H1 (cell line): ENCODE results near the gene ASTN1. TPM values are rescaled to one million over a fixed set of nuclear protein-coding genes. Genes with fewer than 3 reads are reported as not detected.

Experiments
- CTCF ChIA-PET: fragments of 300-600 bp; sonication (Branson Sonifier 250); formaldehyde crosslinking; loops from one replicate; lab custom pipeline; 2021; ENCODE audit not compliant: partially characterized antibody; lab: Charles Lee
- POLR2A ChIA-PET: fragments of 300-600 bp; sonication (Branson Sonifier 250); formaldehyde crosslinking; loops from one replicate; lab custom pipeline; 2021; ENCODE audit warnings: inconsistent platforms; ENCODE audit not compliant: partially characterized antibody; lab: Charles Lee
- DNase-seq, 2 experiments: peaks; one replicate each; pipeline versions ENCODE4 v3.0.0 to v3.0.0-alpha.2; 2010 to 2022; ENCODE audit warnings: low spot score in 2 of 2, low read depth in 1 of 2, mixed read lengths in 1 of 2
- FAIRE-seq: peaks from 2 replicates; lab custom pipeline; 2011; peaks lifted over from hg19 to GRCh38; lab: Jason Lieb, UNC
- H2AFZ ChIP-seq: 2 replicates; pipeline ENCODE4 v1.8.1; 2012; ENCODE audit warnings: low read length, inconsistent platforms
- H2AK5ac ChIP-seq: 2 replicates; pipeline ENCODE4 v1.6.1; 2013; ENCODE audit warnings: low read depth, low read length
- H2BK120ac ChIP-seq: replicated peaks from 2 replicates; pipeline ENCODE3; 2013; ENCODE audit warnings: low read depth, low read length, inconsistent platforms
- H2BK12ac ChIP-seq: 2 replicates; pipeline ENCODE4 v1.6.1; 2013; ENCODE audit warnings: low read depth, low read length
- H2BK15ac ChIP-seq: 2 replicates; pipeline ENCODE4 v1.6.1; 2013; ENCODE audit warnings: low read length
- H2BK20ac ChIP-seq: 2 replicates; pipeline ENCODE4 v1.6.1; 2013; ENCODE audit warnings: low read length
- H2BK5ac ChIP-seq: 2 replicates; pipeline ENCODE4 v1.6.1; 2013; ENCODE audit warnings: low read depth, low read length
- H3K14ac ChIP-seq: 2 replicates; pipeline ENCODE4 v1.6.1; 2013; ENCODE audit warnings: inconsistent platforms; ENCODE audit not compliant: insufficient read length
- H3K18ac ChIP-seq: 2 replicates; pipeline ENCODE4 v1.6.1; 2013; ENCODE audit warnings: low read length; ENCODE audit errors: extremely low read depth
- H3K23ac ChIP-seq: 2 replicates; pipeline ENCODE4 v1.6.1; 2013; ENCODE audit warnings: inconsistent platforms; ENCODE audit not compliant: insufficient read length
- H3K23me2 ChIP-seq: 2 replicates; pipeline ENCODE4 v1.6.1; 2013; ENCODE audit warnings: low read depth, low read length
- H3K27ac ChIP-seq: 2 replicates; pipeline ENCODE4 v1.6.1; 2011; ENCODE audit warnings: low read depth, low read length, inconsistent platforms
- H3K27me3 ChIP-seq, 4 experiments: replicated peaks in 1 of 4; 1 replicate in 1 of 4; 2 replicates in 3 of 4; pipeline versions ENCODE4 v1.6.1 to v1.8.1; 2011 to 2013; ENCODE audit warnings: low read length in 3 of 4, mild to moderate bottlenecking in 3 of 4, inconsistent platforms in 2 of 4, mixed read lengths in 2 of 4, moderate library complexity in 1 of 4; ENCODE audit not compliant: control insufficient read depth in 3 of 4, insufficient read depth in 3 of 4; ENCODE audit errors: extremely low read depth in 1 of 4
- H3K36me3 ChIP-seq, 4 experiments: 2 replicates each; pipeline versions ENCODE4 v1.6.1 to v1.8.1; 2011 to 2013; ENCODE audit warnings: mild to moderate bottlenecking in 4 of 4, low read length in 3 of 4, moderate library complexity in 2 of 4, control low read depth in 1 of 4, inconsistent platforms in 1 of 4; ENCODE audit not compliant: insufficient read depth in 4 of 4, control insufficient read depth in 2 of 4
- H3K4ac ChIP-seq: replicated peaks from 2 replicates; pipeline ENCODE3; 2013; ENCODE audit warnings: low read length, low read depth, mixed read lengths, inconsistent platforms; ENCODE audit not compliant: insufficient read length
- H3K4me1 ChIP-seq, 4 experiments: replicated peaks in 1 of 4; 1 replicate in 1 of 4; 2 replicates in 3 of 4; pipeline versions ENCODE4 v1.6.1 to v1.8.1; 2011 to 2013; ENCODE audit warnings: low read length in 3 of 4, inconsistent platforms in 2 of 4, mixed read lengths in 1 of 4; ENCODE audit not compliant: insufficient read depth in 4 of 4, control insufficient read depth in 3 of 4
- H3K4me2 ChIP-seq, 2 experiments: 2 replicates each; pipeline versions ENCODE4 v1.6.1 to v1.8.1; 2011 to 2013; ENCODE audit warnings: low read depth in 2 of 2, low read length in 2 of 2, control low read depth in 1 of 2, inconsistent platforms in 1 of 2, mild to moderate bottlenecking in 1 of 2; ENCODE audit not compliant: insufficient read depth in 1 of 2
- H3K4me3 ChIP-seq, 4 experiments: fragments of 200-600, 300-600 bp in 1 of 4; sonication (generic), shearing (Covaris generic), sonication (Bioruptor Twin) in 1 of 4; 2 replicates each; pipeline versions ENCODE4 v1.5.1 to v1.8.1; 2011 to 2016; ENCODE audit warnings: low read length in 4 of 4, low read depth in 3 of 4, control low read depth in 2 of 4, inconsistent platforms in 2 of 4, mild to moderate bottlenecking in 2 of 4, mixed read lengths in 1 of 4, moderate library complexity in 1 of 4; ENCODE audit not compliant: insufficient read depth in 2 of 4; ENCODE audit errors: extremely low read depth in 1 of 4
- H3K56ac ChIP-seq: replicated peaks from 2 replicates; pipeline ENCODE3; 2013; ENCODE audit warnings: low read depth, mild to moderate bottlenecking, mixed read lengths, low read length, inconsistent platforms; ENCODE audit not compliant: insufficient read length
- H3K79me1 ChIP-seq: 2 replicates; pipeline ENCODE4 v1.6.1; 2013; ENCODE audit warnings: low read depth, low read length, control low read depth
- H3K79me2 ChIP-seq, 2 experiments: 2 replicates each; pipeline versions ENCODE4 v1.6.1 to v1.8.1; 2012 to 2013; ENCODE audit warnings: low read length in 2 of 2, mild to moderate bottlenecking in 2 of 2, inconsistent platforms in 1 of 2; ENCODE audit not compliant: insufficient read depth in 2 of 2, control insufficient read depth in 1 of 2
- H3K9ac ChIP-seq, 4 experiments: replicated peaks in 1 of 4; 1 replicate in 1 of 4; 2 replicates in 3 of 4; pipeline versions ENCODE4 v1.6.1 to v1.8.1; 2011 to 2013; ENCODE audit warnings: low read depth in 3 of 4, low read length in 3 of 4, control low read depth in 2 of 4, mild to moderate bottlenecking in 2 of 4, moderate library complexity in 2 of 4, inconsistent platforms in 1 of 4; ENCODE audit errors: extremely low read depth in 1 of 4
- H3K9me3 ChIP-seq, 2 experiments: 2 replicates each; pipeline versions ENCODE4 v1.6.1 to v1.8.1; 2012 to 2013; ENCODE audit warnings: mild to moderate bottlenecking in 2 of 2, moderate library complexity in 2 of 2, control low read depth in 1 of 2, inconsistent platforms in 1 of 2, low read depth in 1 of 2, low read length in 1 of 2, mixed read lengths in 1 of 2; ENCODE audit not compliant: insufficient read depth in 2 of 2
- H4K20me1 ChIP-seq, 2 experiments: replicated peaks in 1 of 2; 2 replicates each; pipeline versions ENCODE3 to v1.8.1; 2011 to 2013; ENCODE audit warnings: inconsistent platforms in 2 of 2, low read length in 2 of 2, mild to moderate bottlenecking in 1 of 2; ENCODE audit not compliant: insufficient read depth in 2 of 2, control insufficient read depth in 1 of 2
- H4K5ac ChIP-seq: 2 replicates; pipeline ENCODE4 v1.6.1; 2013; ENCODE audit warnings: low read length, low read depth, mixed read lengths, inconsistent platforms; ENCODE audit not compliant: insufficient read length
- H4K8ac ChIP-seq: 2 replicates; pipeline ENCODE4 v1.8.0; 2013; ENCODE audit warnings: mild to moderate bottlenecking, moderate library complexity, low read length, inconsistent platforms; ENCODE audit not compliant: insufficient read depth; ENCODE audit errors: extremely low read depth
- H4K91ac ChIP-seq: replicated peaks from 2 replicates; pipeline ENCODE3; 2013; ENCODE audit warnings: low read length, mixed read lengths, inconsistent platforms; ENCODE audit not compliant: insufficient read length
- ASH2L ChIP-seq: fragments of 200-600, 300-600 bp; sonication (generic); IDR thresholded peaks from one replicate; pipeline ENCODE4 v1.7.1; 2017; ENCODE audit warnings: low read length
- EZH2 ChIP-seq: fragments of 200-600 bp; sonication (generic); IDR thresholded peaks from 2 replicates; pipeline ENCODE4 v1.7.1; 2012; ENCODE audit warnings: low read depth, mild to moderate bottlenecking, moderate library complexity, low read length, inconsistent platforms; ENCODE audit not compliant: severe bottlenecking
- TCF12 ChIP-seq: IDR thresholded peaks from 2 replicates; pipeline ENCODE4 v1.6.1; 2011; ENCODE audit warnings: low read depth, mild to moderate bottlenecking, low read length
- ZNF274 ChIP-seq: IDR thresholded peaks from 2 replicates; pipeline ENCODE4 v1.7.0; 2012; ENCODE audit warnings: low read length, borderline replicate concordance; ENCODE audit errors: extremely low read depth
- WGBS, 2 experiments: shearing (Covaris generic) in 1 of 2; methylation state at CpG; one replicate each; pipeline versions ENCODE4 v1.1.6 to v1.1.7; 2013 to 2015; ENCODE audit warnings: low lambda C conversion rate in 2 of 2, mixed read lengths in 2 of 2, inconsistent platforms in 1 of 2, low coverage in 1 of 2, missing lambda C conversion rate in 1 of 2; ENCODE audit not compliant: insufficient replicate concordance in 2 of 2, insufficient coverage in 1 of 2, insufficient read length in 1 of 2; ENCODE audit errors: extremely low coverage in 1 of 2, missing lambda C conversion rate in 1 of 2; 5-methylcytosine and 5-hydroxymethylcytosine counted together
- polyA plus RNA-seq, 7 experiments: library from polyadenylated mRNA; depleted of rRNA in 3 of 7; stranded (reverse) in 5 of 7; unstranded in 2 of 7; fragments of >200 nt in 5 of 7; fragments of 200-250 nt in 2 of 7; gene quantifications; 1 replicate in 5 of 7; 2 replicates in 1 of 7; 4 replicates in 1 of 7; pipeline versions ENCODE4 v1.2.1 to v1.2.3, GENCODE V29; 2011 to 2013; ENCODE audit warnings: missing spikeins in 2 of 7, mixed read lengths in 2 of 7
- total RNA-seq: library from RNA; stranded (reverse); fragmentation: NEBNext Ultra II Directional; extraction: Animal tissue kit (Norgen Biotek cat#: 25700); gene quantifications from 2 replicates; pipeline ENCODE4 v1.2.1, GENCODE V29; 2021
- TF ChIP-seq, protein P1 (sequence below): IDR thresholded peaks from 2 replicates; pipeline ENCODE4 v1.6.1; 2012; ENCODE audit warnings: inconsistent platforms

ASTN1 gene
- total and polyA plus RNA-seq, 2 of the 8 experiments (the other 6 are each of a cell fraction or from before 2014, with no cell fraction given), result 2.9 to 4.1 TPM

DNA sequence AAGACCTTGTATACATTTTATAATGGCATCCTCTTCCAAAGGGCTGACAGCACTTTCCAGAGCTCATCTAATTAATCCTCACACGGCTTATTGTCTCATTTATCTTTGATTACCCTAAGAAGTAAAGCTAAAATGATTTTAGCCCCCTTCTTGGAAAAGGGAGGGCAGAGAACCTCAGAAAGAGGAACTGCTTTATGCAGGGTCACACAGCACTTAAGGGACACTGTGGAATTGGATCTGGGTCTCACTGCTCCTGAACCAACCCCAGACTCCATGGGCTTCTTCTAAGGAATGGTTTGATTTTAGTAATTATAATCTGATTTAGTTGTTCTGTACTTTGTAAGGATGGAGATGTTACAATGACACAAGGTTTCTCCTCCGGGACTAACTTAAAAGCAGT is 9.5 kb upstream of the ASTN1 start:
- Histone ChIP-seq H2AK5ac (no peak overlapping the region), H3K4ac (no peak overlapping the region), H3K18ac (no peak overlapping the region), H2BK15ac (no peak overlapping the region), H3K14ac (no peak overlapping the region), H3K23ac (no peak overlapping the region), H4K8ac (no peak overlapping the region), H2AFZ (no peak overlapping the region), H3K79me1 (no peaks in the 10 kb centered on the region), H3K27ac (no peak overlapping the region), H4K5ac (no peak overlapping the region), H2BK5ac (no peak overlapping the region), H2BK12ac (no peak overlapping the region), H3K4me3 (no peak overlapping the region), H3K4me1 (peaks cover 0 to 4% (median 2%) of the 10 kb centered on the region in 4 experiments; a peak in 5 of 7 replicates), H3K23me2 (peaks cover 6% of the 10 kb centered on the region), H3K27me3 (peaks cover 22 to 45% (median 41%) of the 10 kb centered on the region in 4 experiments), H2BK20ac (no peak overlapping the region), H3K9ac (no peak overlapping the region), H4K20me1 (peaks cover 0 to 5% of the 10 kb centered on the region in 2 experiments), H2BK120ac (no peak overlapping the region), H3K56ac (no peak overlapping the region), H3K79me2 (no peaks in the 10 kb centered on the region), H3K4me2 (no peak overlapping the region), H4K91ac (no peak overlapping the region), H3K9me3 (no peaks in the 10 kb centered on the region), H3K36me3 (no peaks in the 10 kb centered on the region)
- CTCF ChIA-PET, result interaction anchor here (1.1 to 3.6 kb wide), 2 partner anchors 7 to 276 kb away, joined by 6 to 32 read pairs; no protein-coding TSS in a partner anchor
- DNase-seq (no peak), FAIRE-seq (no peak)
- POLR2A ChIA-PET, result no interaction called here
- 82% methylated on average over 2 of the region's 2 CpGs; no CpG with 5 or more reads in 1 of the 2 experiments for WGBS, 2 experiments
- no peak for TF ChIP-seq ASH2L
- TF ChIP-seq ZNF274, result no peak
- no peak for TF ChIP-seq TCF12
- no peak for TF ChIP-seq EZH2
- TF ChIP-seq, protein P1, sequence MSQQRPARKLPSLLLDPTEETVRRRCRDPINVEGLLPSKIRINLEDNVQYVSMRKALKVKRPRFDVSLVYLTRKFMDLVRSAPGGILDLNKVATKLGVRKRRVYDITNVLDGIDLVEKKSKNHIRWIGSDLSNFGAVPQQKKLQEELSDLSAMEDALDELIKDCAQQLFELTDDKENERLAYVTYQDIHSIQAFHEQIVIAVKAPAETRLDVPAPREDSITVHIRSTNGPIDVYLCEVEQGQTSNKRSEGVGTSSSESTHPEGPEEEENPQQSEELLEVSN, result no peak
